Fibroblast of skin of left quadriceps (primary cell): Measurements from ENCODE around the gene HTRA1.

ENCODE experiments used
- DNase-seq, 2 experiments: peaks; one replicate each; pipeline ENCODE4 v3.0.0-alpha.2; 2013; ENCODE audit warnings: low read depth in 2 of 2

The HTRA1 gene

GRCh38 chr10:122473116-122473515 lies 11.8 kb downstream of the HTRA1 start:
- no peak for DNase-seq

GRCh38 chr10:122474131-122474818 lies 12.9 kb downstream of the HTRA1 start:
- DNase-seq: no peak

DNA sequence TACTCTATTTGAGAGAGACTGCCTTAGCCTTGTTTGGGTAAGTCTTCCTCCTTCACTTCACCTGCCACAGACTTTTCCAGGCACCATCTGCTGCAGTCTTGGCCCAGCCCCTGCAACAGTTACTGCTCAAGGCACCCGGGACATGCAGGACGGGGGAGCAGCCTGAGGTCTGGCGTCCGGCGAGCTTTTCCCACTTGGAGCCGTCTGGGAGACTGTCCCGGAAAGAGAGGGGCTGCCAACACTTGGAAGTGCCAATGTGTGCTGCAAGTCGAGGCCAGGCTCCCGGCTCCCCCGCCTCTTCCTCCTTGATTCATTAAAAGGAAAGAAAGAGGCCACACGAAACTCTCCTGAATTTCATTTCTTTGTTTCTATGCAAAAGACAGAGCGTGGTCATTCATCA lies 13.7 kb downstream of the HTRA1 start:
- no peak for DNase-seq

DNA sequence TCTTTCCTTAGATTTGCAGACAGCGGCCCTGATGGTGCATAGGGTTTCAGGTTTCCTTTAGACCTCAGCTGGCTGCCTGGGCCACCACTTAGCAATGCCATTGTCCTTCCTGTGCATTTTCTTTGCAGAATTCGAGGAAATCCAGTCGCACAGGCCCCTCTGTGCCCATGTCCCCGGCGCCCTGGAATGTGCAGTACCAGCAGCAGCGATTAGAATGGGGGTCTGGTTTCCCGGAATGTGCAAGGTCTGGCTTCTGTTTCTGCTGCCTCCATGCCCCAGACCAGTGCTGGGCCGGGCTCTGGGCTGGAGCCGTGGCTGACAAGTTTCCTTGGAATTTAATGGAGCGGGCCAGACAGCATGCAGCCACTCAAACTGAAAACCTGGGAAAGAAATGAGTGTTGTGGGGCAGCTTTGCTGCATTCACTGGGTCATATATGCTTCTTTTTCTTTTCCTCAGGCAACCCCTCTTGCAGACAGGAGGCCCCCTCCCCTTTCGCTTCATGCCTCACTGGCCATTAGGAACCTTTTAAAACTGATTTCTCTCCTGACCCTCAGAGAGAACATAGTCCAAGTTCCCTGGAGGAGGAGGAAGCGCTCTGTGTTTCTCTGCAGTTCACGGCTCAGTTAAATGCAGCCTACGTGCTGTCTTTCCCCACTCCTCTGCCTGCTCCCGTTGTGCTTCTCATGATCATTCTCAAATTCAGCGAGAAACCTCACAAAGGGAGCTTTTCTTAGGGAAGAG lies 14.4 kb downstream of the HTRA1 start:
- DNase-seq: no peak

DNA sequence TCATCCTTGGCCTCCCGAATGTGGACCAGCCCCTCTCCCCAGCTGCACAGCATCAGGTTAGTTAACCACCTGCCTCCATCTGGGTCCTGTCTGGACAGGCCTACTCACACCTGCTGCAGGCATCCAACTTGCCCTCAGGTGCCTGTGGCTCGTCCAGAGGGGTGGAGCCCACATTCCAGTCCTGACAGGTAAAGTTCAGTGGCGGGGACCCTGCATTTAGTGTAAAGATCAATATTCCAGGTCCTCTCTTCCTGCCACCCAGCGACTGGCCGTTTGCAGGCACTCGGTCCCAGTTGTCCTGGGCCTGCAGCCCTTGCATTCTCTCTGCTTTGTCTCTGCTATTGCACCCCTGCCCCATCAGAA lies 15.0 kb downstream of the HTRA1 start:
- no peak for DNase-seq

DNA sequence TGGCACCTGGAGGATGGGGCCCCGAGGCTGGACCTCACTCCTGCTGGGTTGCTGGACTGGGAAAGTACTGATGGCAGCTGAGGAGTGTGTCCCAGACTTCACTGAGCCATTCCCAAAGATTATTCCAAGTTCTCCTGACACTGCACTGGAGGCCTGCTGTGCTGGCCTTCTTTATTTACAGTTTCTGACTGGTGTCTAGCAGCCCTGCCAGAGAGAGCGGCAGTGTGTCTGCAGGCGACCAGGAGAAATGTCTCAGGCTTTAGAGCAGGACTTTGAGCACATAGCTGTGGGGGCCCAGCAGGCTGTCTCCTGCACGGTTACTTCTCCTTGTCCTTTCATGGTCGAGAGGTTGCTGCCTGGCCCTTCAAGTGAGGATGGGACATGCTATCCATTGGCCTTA lies 16.1 kb downstream of the HTRA1 start:
- no peak for DNase-seq

DNA sequence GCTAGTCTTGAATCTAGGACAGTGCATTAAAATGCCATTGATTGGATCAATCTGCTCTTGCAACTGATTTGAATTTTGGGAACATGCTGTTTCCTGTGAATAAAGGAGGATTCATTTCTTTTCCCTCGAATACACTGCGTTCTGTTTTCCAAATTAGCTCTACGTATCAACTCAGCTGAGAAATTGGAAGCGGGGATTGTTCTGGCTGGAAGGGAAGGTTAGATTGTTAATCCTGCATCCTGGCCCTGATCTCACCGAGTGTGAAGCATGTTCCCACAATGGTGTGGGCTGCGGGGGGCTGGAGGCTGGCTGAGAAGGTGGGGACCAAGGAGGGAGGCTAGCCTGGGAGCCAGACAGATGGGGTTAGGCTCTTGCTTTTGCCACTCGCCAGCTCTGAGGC lies 17.6 kb downstream of the HTRA1 start:
- DNase-seq: no peak

DNA sequence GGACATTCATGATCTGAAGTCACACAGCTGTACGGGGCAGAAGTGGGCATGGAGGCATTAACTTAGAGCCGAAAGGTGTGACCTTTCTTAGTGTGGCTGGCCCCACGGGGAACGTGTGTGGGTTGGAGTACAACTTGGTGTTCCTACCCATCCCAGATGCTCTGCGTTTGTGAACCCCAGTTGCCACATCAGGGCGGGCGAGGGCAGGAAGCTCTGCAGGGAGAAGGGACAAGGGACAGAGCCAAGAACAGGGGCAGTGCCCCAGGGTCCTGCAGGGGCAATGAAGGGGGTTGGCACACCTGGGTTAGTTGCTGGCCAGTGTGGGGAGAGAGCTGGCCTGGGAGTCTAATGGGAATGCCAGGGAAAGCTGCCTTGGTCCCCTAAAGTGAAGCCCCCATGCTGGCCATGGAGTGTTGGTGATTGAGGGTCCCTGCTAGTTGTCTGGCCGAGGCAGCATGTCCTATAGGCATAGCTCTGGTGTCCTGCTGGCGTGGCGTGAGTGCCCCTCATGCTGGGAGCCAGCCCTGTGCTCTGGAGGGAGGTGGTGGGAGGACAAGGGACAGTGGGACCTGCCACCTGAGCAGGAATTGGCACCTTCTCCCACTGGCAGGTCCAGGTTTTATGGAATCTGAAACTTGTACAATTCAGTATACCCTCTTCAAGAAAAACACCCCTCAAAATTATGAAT lies 18.9 kb downstream of the HTRA1 start:
- DNase-seq: no peak

- DNase-seq: no peak
Observed at GRCh38 chr10:122481296-122482056, 20.1 kb downstream of the HTRA1 start.

DNA sequence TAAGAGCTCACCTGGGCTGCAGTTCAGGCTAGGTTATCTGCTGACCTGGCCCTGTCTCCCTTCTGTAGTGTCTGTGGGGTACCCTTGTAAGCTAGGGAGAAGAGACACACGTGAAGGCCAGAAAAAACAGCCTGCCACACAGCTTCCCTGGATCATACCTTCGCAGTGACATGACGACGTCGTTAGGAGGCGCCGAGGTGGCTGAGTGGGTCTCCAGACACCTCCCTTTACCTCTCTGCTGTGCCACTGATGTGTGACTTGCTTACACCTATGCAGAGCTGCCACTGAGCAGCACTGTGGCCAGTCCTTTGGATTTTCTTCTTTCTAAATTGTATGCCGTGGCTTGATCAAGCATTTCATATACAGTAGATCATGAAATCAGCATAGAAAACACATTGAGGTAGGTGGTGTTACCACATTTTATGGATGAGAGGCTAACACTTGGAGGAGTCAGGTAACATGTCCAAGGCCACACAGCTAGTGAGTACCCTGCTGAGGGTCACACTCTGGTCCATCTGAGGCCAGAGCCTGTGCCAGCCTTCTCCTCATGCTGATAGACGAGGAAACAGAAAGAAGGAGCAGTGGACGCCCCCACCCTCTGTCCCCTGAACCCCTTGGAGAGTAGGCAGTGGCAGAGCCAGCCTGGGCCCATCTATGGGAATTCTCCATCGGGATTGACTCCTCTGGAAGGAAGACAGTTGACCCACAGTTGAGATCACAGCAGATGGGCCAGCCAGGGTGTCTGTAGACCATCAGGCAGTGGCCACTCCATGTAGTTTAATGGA lies 23.1 kb downstream of the HTRA1 start:
- DNase-seq: no peak

GRCh38 chr10:122485670-122486069 lies 24.3 kb downstream of the HTRA1 start:
- DNase-seq: no peak

- DNase-seq: no peak
Observed at GRCh38 chr10:122486406-122487080, 25.2 kb downstream of the HTRA1 start.

DNA sequence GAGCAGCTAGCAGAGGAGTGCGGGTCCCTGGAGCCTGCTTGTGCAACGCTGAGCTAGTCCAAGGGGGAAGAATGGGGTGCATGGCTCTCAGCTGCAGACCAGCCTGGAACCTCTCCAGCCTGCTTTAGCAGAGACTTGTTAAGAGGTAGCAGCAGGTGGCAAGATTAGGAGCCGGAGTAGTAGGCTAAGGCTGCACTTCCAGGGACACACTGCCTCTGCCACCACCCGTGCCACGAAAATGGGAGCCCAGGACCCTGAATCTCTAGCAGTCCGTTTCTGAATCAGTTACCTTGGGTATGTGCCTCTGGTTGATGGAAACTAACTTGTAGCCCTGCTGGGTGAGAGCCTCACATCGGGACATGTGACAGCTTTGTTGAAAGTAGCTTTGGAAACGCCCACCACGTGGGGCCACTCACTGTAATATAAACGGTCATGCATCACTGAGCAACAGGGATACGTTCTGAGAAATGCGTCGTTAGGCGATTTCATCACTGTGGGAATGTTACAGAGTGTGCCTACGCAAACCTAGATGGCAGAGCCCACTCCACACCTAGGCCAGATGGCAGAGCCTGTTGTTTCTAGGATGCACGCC lies 25.9 kb downstream of the HTRA1 start:
- no peak for DNase-seq

DNA sequence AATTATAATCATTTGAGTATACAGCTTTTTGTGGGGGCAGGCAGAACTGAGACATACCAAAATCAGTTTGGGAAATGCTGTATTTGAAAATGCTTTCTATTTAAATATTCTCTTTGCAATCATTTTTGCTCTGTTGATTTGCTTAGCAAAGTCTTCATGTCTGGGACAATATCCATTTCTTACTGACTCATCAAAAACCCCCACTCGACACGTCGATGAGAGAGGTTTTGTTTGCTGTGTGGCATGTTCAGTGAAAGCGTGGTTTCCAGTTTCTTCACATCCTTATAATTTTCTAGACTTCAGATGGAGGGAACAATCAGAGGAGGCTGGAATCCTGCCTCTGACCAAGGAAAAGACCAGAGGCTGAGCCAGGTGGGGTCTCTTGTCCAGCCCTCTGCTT lies 28.9 kb downstream of the HTRA1 start:
- no peak for DNase-seq

- DNase-seq: no peak
Observed at GRCh38 chr10:122490786-122491680, 29.7 kb downstream of the HTRA1 start.

- DNase-seq: no peak
Observed at GRCh38 chr10:122492006-122492405, 30.7 kb downstream of the HTRA1 start.

- peak in 1 of 2 experiments; percentile 40 for DNase-seq
Observed at GRCh38 chr10:122492999-122493481, 31.7 kb downstream of the HTRA1 start.

- no peak for DNase-seq
Observed at GRCh38 chr10:122493761-122494160, 32.4 kb downstream of the HTRA1 start.

GRCh38 chr10:122494173-122494820 lies 32.9 kb downstream of the HTRA1 start:
- no peak for DNase-seq
